Cardiac fibroblast (primary cell): ENCODE measurements around the gene MDFIC2.

Source experiments
- DNase-seq, 2 donors: peaks; one replicate each; pipeline versions ENCODE4 v3.0.0 to v3.0.0-alpha.2; 2010; ENCODE audit warnings: low read depth in 2 of 2
- H3K4me3 ChIP-seq, 2 donors: replicated peaks in 1 of 2; 1 replicate in 1 of 2; 2 replicates in 1 of 2; pipeline ENCODE4 v1.5.1; 2011; ENCODE audit warnings: low read depth in 2 of 2, low read length in 2 of 2, mild to moderate bottlenecking in 2 of 2, moderate library complexity in 1 of 2
- CTCF ChIP-seq: IDR thresholded peaks from one replicate; pipeline ENCODE4 v1.5.1; 2011; ENCODE audit warnings: low read depth, mild to moderate bottlenecking, low read length, inconsistent platforms

Gene MDFIC2

GRCh38 chr3:70333080-70333479, 20.6 kb upstream of the MDFIC2 start:
- no peak for DNase-seq
- no peak for TF ChIP-seq CTCF
- no peak overlapping the region for H3K4me3 ChIP-seq

- no peak overlapping the region for H3K4me3 ChIP-seq
- no peak for TF ChIP-seq CTCF
- DNase-seq, result no peak
These were observed 2.6 kb upstream of the MDFIC2 start for GRCh38 chr3:70315021-70315420.

GRCh38 chr3:70310809-70311208, 1.6 kb downstream of the MDFIC2 start:
- no peak for TF ChIP-seq CTCF
- no peak overlapping the region for H3K4me3 ChIP-seq
- DNase-seq, result no peak

GRCh38 chr3:70309591-70309990, 2.8 kb downstream of the MDFIC2 start:
- no peak for TF ChIP-seq CTCF
- DNase-seq, result no peak
- no peak overlapping the region for H3K4me3 ChIP-seq

- no peak for TF ChIP-seq CTCF
- H3K4me3 ChIP-seq, result no peak overlapping the region
- DNase-seq, result peak; percentile 0 to 17
These were observed 3.7 kb downstream of the MDFIC2 start for GRCh38 chr3:70308760-70309159.

- H3K4me3 ChIP-seq, result no peak overlapping the region
- no peak for TF ChIP-seq CTCF
- DNase-seq, result no peak
These were observed 5.7 kb downstream of the MDFIC2 start for GRCh38 chr3:70306736-70307135.

GRCh38 chr3:70298385-70298784, 14.1 kb downstream of the MDFIC2 start:
- DNase-seq, result peak; percentile 3 to 43
- no peak for TF ChIP-seq CTCF
- no peak overlapping the region for H3K4me3 ChIP-seq
